SK-N-SH treated with all-trans-retinoic acid at 6 μM for 48 hours (cell line): ENCODE measurements around the gene APOA1.

ENCODE experiments used
- BACH2 ChIP-seq: fragments of 250-450 bp; sonication (Bioruptor Pico); IDR thresholded peaks from 2 replicates; pipeline ENCODE4 v1.9.0; 2021; ENCODE audit warnings: mild to moderate bottlenecking, borderline replicate concordance
- CSRNP3 ChIP-seq: fragments of 250-450 bp; sonication (Bioruptor Pico); IDR thresholded peaks from 2 replicates; pipeline ENCODE4 v1.5.1; 2021; ENCODE audit warnings: mild to moderate bottlenecking, moderate library complexity
- ESRRG ChIP-seq: fragments of 250-450 bp; sonication (Bioruptor Pico); IDR thresholded peaks from 2 replicates; pipeline ENCODE4 v1.6.1; 2021; ENCODE audit warnings: mild to moderate bottlenecking
- POU6F1 ChIP-seq: fragments of 250-450 bp; sonication (Bioruptor Pico); IDR thresholded peaks from 2 replicates; pipeline ENCODE4 v1.8.0; 2021; ENCODE audit warnings: low read depth, mild to moderate bottlenecking, moderate library complexity, borderline replicate concordance
- RARB ChIP-seq: fragments of 250-450 bp; sonication (Bioruptor Pico); IDR thresholded peaks from 2 replicates; pipeline ENCODE4 v1.8.0; 2021; ENCODE audit warnings: mild to moderate bottlenecking, moderate library complexity
- SNAI2 ChIP-seq: fragments of 250-450 bp; sonication (Bioruptor Pico); IDR thresholded peaks from 2 replicates; pipeline ENCODE4 v1.5.0; 2020; ENCODE audit warnings: mild to moderate bottlenecking, moderate library complexity
- TOX ChIP-seq: fragments of 250-450 bp; sonication (Bioruptor Pico); IDR thresholded peaks from 2 replicates; pipeline ENCODE4 v1.8.0; 2021; ENCODE audit warnings: mild to moderate bottlenecking, moderate library complexity, borderline replicate concordance
- ZFP30 ChIP-seq: fragments of 450-650 bp; formaldehyde crosslinking; IDR thresholded peaks from 2 replicates; pipeline ENCODE4 v1.5.0; 2022; ENCODE audit warnings: mild to moderate bottlenecking, moderate library complexity
- ZNF70 ChIP-seq: fragments of 450-650 bp; formaldehyde crosslinking; IDR thresholded peaks from 2 replicates; pipeline ENCODE4 v1.5.0; 2020; ENCODE audit warnings: mild to moderate bottlenecking, moderate library complexity
- TF ChIP-seq, protein P1 (sequence below): fragments of 250-450 bp; sonication (Bioruptor Pico); IDR thresholded peaks from 2 replicates; pipeline ENCODE4 v1.5.1; 2020; ENCODE audit warnings: low read depth, mild to moderate bottlenecking, moderate library complexity
- TF ChIP-seq, protein P2 (sequence below): fragments of 250-450 bp; sonication (Bioruptor Pico); IDR thresholded peaks from 2 replicates; pipeline ENCODE4 v1.8.0; 2020; ENCODE audit warnings: mild to moderate bottlenecking, moderate library complexity, borderline replicate concordance

DNA sequence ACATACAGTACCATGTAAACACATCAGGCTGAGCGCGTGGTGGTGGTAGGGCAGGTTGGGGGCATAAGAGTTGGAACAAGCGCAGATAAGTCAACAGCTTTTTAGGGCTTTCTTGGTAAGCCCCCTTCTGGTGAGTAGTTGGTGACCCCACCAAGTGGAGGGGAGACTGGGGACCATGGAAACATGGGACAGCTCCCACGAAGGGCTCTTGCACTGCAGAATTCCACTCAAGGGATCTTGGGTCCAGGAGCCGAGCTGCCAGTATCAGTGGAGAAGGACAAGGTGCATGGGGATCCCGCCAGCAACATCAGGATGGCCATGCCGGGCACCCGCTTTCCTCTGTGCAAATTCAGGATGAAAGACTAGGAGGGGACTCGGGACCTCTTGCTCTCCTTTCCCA is 6.2 kb upstream of the APOA1 start:
- TF ChIP-seq ZFP30 (no peak), RARB (no peak), BACH2 (no peak), TOX (CRISPR knock-in tag) (no peak), ESRRG (CRISPR knock-in tag) (no peak), POU6F1 (no peak), CSRNP3 (CRISPR knock-in tag) (no peak), ZNF70 (CRISPR knock-in tag) (no peak), SNAI2 (CRISPR knock-in tag) (no peak)
- TF ChIP-seq, protein P1, sequence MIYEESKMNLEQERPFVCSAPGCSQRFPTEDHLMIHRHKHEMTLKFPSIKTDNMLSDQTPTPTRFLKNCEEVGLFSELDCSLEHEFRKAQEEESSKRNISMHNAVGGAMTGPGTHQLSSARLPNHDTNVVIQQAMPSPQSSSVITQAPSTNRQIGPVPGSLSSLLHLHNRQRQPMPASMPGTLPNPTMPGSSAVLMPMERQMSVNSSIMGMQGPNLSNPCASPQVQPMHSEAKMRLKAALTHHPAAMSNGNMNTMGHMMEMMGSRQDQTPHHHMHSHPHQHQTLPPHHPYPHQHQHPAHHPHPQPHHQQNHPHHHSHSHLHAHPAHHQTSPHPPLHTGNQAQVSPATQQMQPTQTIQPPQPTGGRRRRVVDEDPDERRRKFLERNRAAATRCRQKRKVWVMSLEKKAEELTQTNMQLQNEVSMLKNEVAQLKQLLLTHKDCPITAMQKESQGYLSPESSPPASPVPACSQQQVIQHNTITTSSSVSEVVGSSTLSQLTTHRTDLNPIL (CRISPR knock-in tag) = no peak
- TF ChIP-seq, protein P2, sequence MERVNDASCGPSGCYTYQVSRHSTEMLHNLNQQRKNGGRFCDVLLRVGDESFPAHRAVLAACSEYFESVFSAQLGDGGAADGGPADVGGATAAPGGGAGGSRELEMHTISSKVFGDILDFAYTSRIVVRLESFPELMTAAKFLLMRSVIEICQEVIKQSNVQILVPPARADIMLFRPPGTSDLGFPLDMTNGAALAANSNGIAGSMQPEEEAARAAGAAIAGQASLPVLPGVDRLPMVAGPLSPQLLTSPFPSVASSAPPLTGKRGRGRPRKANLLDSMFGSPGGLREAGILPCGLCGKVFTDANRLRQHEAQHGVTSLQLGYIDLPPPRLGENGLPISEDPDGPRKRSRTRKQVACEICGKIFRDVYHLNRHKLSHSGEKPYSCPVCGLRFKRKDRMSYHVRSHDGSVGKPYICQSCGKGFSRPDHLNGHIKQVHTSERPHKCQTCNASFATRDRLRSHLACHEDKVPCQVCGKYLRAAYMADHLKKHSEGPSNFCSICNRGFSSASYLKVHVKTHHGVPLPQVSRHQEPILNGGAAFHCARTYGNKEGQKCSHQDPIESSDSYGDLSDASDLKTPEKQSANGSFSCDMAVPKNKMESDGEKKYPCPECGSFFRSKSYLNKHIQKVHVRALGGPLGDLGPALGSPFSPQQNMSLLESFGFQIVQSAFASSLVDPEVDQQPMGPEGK (CRISPR knock-in tag) = no peak
